Renal pelvis (tissue), 4 donors: Measurements from ENCODE around the gene PRDM16. TPM values are rescaled to one million over a fixed set of nuclear protein-coding genes. Genes with fewer than 3 reads are reported as not detected.
"Not testable (repeated sequence)": the region's sequence is repeated elsewhere in the genome, so short reads cannot be mapped to it uniquely, and the experiment has no call there.

Source experiments
- DNase-seq: peaks from one replicate; pipeline ENCODE4 v3.0.0-alpha.2; 2013
- polyA plus RNA-seq, 3 donors: library from polyadenylated mRNA; unstranded; fragments of 120-200 nt; gene quantifications; one replicate each; pipeline ENCODE4 v1.2.1, GENCODE V29; 2013; ENCODE audit not compliant: insufficient read length in 3 of 3

The PRDM16 gene
- polyA plus RNA-seq, 3 donors = 7.2 to 9.6 (median 9.3) TPM

DNA sequence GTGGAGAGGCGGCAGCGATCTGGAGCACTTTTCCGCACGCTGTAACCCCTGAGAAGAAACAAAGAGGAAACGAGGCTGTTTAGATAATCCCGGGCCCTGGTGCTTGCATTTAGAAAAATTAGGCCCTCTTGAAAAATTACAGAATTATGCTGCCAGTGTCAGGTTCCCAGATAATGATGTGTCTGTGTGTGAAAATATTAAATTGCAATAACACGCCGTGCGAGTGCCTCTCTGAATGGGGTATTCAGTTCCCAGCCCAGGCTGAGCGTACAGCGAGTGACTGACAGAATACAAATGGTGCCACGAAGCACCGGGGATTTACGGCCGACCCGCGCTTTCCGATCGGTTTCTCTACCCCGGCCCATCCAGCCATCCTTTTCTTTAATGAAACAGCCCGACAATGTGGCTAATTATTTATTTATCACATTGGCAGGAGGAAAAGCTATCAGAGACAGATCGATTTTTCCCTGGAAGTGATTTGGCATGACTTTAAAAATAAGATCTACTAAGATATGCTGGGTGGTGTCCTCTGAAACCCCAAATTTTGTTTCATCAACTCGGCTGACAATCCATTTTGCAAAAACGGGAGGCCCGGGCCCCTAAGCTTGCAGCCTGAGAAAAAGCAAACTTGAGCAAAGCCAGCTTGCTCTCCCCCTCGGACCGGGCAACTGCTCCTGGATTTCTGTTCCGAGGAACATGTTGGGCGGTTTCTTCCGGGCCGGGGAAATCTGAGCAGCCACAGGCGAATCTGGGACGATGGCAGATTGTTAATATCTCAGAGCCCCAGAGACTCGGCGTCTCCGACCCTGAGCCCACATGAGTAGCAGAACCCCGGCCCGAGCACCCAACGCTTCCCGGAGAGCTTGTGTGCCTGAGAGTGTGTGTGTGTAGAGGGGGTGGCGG, 11.3 kb downstream of the PRDM16 start:
- no peak for DNase-seq

DNA sequence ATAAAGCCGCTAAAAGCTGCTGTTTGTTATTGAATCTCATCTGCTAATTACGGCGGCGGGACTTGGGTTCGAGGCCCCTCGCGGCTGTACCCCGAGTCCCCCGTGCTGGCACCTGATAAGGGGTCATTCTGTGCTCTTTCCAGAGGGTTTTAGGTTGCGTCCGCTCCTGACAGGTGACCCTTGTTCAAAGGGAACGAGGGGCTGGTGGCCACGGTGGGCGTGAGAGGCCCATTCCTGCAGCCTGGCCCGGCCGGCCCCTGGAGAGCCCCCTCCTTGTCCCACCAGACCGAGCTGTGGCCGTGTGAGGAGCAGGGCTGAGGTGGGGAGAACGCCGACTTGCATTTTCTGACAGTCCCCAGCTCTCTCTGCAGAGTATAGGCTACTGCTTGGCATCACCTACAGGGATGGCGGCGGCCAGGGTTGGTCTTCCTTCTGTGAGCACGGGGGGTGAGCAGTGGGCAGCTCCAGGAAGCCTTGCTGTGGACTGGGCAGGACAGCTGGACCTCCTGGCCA, 12.2 kb downstream of the PRDM16 start:
- no peak for DNase-seq

DNA sequence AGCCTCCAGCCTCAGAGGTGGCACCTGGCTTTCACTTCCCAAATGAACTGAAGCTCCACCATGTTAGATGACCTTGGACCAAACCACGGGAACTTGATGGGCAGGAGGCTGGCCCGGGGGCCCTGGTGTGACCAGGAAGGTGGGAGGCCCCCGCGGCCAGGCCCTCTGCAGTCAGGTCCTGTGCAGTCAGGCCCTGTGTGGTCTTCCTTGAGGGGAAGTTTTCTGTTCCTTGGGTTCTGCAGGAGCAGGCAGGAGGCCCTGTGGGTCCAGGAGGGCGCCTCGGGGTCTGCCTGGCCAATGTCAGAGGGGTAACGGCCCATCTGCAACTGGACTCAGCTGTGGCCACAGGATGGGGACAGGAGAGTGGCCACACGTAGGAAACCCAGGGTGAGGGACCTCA, 13.0 kb downstream of the PRDM16 start:
- no peak for DNase-seq

DNA sequence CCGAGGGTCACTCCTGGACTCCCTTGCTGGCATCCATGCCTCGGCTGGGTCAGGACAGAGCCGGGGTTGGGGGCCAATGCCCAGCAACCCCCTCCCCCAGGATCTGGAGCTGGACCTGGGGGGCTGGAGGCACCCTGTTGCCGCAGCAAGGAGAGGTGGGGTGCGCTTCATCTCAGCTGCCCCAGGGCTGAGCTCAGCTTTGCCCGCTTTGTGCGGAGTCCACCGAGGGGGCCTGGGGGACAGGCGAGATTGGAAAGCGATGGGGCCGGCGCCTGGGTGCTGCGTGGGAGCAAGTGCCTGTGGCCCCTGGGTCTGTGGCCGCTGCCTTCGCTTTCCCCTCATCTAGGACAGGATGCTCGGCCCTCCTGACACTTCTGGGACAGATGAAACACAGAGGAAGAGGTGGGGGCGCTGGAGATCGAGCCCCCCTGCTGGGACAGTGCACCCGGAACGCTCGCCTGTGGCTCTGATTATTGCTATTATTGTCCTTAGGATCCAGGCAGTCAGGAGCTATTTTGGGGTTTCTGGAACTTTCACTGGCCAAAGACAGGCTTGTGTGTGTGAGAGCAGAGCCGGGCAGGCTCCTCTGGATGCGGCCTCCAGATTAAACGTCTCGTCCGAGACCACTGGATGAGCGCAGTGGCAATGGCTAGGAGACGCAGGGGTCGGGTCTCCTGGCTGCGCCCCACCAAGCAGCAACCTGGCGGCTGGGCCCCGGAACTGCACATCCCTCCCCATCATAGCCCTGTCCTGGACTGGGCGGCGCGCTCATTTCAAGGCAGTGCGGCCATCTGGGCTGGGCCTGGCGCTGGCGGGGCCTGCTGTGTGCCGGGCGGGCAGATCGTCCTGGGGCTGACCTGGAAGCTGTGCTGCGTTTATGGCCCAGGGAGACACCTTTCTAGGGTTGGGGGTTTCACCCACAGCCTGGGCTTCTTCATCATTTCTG, 13.8 kb downstream of the PRDM16 start:
- DNase-seq = no peak

DNA sequence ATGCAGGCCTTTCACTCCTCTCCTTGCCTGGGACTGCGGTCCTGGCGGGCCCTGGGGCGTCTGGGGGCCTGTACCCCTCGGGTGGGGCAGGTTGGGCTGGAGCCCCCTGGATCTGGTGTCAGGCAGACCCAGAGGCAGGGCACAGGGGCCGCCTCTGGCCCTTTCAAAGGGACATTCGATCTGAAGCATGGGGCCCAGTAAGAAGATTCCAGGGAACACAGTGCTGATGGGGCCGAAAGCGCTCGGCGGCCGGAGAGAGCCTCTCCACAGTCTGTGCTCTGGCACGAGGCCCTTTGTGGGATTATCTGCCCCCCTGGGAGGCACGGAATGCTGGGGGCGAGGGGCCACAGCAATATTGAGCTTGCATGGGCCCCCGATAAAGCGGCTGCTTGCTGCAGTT, 15.2 kb downstream of the PRDM16 start:
- DNase-seq = no peak

DNA sequence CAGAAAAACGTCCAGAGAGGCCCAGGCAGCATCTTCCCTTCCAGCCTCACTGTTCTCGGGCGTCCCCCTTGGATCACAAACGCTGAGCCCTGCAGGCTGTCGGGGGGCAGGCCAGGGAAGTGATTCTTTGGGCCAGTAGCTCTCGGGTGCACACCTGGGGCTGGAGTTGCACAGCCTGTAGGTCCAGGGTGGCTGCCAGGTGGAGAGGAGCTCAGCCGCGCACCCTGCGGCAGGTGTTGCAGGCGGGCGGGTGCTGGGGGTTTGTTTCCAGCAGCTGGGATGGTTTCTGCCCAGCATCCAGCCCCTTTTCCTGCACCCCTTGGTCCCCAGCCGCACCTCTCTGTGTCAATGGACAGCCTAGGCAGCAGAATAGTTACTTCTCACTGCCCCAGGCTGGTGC, 15.7 kb downstream of the PRDM16 start:
- no peak for DNase-seq

DNA sequence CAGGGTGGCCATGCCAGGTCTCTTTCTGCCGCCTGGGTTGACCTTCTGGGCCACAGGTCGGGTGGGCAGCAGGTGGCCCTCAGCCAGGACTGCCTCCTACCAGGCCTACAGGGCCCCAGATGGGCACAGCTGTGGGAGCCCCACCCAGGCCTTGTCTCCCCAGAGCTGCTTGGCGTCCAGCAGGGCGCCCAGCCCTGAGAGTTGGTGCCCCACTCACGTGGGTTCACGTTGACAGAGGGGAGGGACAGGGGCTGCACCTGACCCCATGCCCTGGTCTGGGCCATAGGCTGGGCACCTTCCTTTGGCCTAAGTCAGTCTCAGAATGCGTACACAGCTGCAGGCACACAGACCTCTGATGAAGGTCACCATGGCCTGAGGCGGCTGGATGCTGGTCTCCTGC, 16.7 kb downstream of the PRDM16 start:
- no peak for DNase-seq

DNA sequence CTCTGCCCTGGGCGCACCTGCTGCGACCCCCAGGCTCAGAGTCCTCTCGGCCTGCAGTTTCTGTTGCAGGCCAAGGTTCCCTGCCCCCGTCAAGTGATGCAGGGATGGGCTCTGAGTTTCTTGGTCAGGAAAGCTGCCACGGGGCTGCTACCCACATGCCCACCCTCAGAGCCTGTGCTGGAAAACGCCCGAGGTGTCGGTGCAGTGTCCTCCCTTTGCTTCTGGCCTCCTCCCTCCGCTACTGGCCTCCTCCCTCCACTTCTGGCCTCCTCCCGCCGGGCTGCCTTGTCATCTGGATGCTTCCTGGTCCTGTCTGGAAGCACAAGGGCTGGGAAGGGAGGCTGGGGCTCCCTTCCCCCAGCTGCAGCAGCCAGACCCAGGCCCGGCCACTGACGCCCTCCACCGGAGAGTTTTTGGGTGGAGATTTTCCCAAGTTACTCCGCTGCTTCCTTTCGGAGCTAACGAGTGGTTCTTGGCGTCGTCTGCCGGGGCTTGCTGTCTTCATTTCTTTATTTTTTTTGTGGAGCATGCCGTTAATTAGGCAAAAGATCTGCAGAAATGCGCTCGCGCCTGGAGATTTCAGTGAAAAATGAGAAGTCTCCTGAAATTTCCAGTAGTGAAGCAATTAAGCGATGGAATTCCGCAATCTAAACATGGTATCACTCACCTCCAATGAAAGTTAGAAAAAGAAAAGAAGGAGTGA, 17.4 kb downstream of the PRDM16 start:
- no peak for DNase-seq

DNA sequence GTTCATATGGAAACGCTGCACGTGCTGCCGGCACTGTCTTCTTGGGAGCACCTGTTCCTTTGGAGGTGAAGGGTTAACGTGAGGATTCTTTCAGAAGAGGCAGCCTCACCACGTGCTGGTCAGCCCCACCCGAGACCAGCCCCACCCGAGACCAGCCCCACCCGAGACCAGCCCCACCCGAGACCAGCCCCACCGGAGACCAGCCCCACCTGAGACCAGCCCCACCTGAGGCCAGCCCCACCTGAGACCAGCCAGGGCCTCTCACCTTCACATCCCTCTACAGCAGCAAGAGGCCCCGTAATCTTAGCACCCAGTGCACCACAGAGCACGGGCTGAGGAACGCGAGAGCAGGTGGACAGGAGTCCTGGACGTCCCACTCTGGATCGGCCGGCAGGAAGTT, 18.0 kb downstream of the PRDM16 start:
- DNase-seq = no peak

DNA sequence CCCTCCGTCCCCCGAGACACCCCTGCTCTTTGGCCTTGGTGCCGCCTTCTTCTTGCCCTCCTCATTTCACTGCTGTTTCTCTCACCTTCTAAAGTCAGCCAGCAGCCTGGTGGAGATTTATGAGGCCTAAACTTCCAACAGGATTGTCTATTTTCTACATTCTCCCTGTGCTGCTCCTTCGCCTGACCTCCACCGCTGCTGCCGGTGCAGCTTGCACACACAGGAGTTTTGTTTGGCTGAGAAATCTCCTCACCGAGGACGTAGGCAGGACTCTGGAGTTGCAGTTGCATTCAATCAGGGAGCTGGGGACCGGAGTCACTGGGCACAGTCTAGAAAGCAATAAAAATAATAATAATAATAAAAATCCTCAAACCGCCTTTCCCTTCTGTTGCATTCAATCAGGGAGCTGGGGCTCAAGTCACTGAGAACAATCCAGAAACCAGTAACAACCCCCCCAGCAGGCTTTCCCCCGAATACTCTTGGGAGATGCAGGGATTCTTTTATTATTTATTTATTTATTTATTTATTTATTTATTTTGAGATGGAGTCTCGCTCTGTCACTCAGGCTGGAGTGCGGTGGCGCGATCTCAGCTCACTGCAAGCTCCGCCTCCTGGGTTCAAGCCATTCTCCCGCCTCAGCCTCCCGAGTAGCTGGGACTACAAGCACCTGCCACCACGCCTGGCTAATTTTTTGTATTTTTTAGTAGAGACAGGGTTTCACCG, 19.1 kb downstream of the PRDM16 start:
- not testable (repeated sequence) for DNase-seq

DNA sequence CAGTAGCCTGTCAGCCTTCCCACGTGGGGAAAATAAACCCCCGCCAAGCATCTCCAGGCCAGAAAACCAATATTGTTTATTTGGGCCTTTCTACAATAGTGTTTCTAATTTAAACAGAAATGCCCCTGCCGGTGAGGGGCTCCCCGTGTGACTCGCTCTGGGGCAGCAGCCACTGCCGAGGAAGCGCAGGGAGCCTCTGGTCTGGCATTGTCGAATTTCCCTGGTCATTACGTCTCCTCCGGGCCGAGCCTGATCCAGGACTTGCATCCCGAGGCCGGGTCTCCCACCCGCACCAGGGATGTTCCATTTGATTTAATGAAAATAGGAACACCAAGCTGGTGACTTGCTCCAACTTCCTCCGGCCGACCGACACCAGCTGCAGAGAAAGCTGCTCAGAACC, 20.5 kb downstream of the PRDM16 start:
- no peak for DNase-seq

DNA sequence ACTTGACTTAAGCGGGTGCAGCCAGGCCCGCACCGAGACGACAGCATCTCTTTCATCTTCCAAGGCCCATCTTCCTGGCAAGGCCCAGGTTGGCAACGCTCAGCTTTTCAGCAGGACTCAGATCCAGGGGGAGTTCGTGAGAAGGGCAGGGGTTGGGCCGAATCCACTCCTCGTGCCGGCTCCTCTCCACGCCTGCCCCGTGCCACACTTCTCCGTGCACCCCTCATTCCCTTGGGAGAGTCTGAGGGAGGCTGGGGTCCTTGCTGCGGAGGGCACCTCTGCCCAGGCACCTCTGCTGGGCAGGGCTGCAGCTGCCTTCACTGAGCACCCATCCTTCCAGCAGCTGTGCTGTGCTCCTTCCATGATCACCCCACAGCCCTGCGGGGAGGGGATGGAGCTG, 22.3 kb downstream of the PRDM16 start:
- DNase-seq = no peak

DNA sequence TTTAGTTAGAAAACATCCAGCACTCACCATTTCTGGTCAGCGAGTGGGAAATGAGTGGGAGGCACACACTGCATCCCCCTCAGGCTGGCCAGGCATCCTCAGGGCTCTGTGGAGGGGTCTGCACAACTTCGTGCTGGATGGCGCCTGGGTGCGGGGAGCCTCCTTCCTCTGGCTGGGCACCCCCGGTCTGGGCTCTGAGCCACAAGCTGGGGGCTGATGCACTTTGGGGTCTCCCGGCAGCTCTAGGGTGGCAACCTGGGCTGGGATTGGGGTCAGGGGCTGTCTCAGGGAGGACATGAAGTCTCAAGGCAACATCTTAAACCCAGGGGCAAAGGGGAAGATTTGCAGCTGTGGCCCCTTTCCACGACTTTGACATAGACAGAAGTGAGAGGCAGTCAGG, 23.5 kb downstream of the PRDM16 start:
- no peak for DNase-seq

DNA sequence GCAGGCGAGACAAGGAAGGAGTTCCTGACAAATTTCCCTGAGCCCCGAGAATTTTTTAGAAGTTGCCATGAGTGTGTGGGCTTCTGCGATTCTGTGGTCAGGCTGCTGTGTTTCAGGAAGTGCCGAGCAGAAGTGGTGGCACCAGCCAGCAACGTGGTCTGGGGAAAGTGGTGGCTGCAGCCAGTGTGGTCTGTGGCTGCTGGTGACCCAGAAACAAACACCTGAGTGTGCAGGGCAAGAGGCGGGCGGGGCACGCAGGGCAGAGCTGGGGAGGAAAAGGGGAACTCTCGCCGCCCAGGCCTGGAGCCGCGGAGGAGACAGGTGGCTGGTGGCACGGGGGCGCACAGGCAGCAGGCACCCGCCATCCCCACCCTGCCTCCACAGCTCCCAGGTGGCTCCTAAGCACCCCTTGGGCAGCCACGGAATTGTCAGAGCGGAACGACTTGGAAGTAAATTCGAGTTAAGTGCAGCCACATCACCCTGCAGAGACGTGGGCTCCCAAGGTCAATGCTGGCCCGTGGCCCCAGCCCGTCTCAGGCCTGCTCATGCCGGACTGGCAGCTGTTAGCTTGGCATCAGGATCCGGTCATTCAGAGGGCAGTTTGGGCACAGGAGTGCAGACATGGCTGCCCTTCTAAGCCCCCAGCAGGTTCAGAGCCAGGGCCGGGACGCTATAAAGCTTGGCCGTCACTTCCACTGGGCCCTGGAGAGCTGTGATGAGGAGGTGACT, 25.1 kb downstream of the PRDM16 start:
- no peak for DNase-seq

DNA sequence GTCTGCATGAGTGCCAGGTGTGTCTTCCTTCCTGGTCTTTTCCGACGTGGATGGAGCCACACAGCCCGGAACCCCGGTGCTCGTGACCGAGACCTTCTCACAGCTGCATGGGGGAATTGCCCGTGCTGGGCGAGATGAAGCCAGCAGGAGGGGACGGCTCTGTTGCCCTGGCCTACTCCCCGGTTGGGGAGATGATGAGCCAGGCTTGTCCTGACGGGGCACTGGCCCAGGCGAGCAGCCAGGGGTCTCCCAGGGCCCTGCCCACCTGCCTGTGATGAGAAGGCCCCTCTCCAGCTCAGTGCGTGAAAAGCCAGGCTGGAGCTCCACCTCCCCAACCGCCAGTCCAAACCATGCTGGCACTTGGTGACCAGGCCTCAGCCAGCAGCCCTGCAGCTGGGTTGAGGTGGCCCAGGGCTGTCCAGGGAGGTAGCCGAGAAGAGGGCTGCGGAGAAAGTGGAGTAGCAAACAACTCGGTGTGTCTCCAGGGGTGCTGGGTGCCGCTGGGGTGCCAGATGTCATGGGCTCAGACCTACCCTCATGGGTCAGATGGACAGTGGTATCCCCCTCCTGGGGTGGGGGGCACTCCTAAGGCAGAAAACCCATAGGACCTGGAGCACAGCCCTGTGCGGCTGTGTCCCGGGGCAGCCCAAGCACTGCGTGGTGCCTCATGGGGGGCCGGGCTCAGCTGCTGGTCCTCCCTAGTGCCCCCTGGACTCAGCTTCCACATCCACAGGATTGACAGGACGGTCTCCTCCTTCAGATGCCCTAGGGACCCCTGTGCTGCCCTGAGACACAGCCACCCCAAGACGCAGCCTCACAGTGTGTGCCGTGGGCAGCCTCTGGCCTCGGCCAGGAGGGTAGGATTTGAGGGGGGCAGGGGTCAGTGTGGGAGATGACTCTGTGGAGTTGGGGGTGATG, 26.1 kb downstream of the PRDM16 start:
- DNase-seq = no peak

DNA sequence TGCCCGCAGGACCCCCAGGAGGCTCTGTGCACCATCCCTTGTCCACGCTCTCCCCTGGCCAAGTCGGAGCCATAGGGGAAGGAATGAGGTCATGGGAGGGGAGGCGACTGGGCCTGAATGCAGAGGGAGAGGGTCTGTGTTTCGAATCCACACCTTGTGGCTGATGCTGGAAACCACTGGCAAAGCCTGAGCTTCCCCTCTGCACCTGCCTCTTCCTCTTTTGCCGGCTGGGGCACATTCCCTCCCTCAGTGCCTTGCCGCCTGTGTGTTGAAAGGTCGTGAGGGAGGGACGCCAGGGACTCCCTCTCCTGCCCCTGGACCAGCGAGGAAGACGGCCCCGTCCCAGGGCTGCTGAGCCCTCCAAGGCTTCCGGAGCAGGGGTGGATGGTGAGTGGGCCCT, 27.3 kb downstream of the PRDM16 start:
- no peak for DNase-seq

DNA sequence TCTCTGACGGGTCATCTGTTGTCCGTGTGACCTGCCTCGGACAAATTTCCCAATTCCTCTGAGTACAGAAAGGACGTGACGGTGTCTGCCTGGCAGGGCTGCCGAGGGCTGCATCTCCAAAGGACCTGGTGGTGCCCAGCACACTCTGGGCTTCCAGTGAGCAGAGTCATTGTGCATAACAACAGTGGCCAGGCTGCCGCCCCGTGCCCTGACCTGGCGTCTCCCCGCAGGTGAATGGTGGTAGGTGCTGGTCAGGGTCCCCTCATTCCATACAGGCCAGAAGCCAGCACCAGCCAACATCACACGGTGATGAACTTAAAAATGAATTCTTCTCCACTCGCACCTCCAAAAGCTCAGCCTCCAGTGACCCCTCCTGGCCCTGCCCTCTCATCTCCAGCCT, 28.2 kb downstream of the PRDM16 start:
- no peak for DNase-seq

DNA sequence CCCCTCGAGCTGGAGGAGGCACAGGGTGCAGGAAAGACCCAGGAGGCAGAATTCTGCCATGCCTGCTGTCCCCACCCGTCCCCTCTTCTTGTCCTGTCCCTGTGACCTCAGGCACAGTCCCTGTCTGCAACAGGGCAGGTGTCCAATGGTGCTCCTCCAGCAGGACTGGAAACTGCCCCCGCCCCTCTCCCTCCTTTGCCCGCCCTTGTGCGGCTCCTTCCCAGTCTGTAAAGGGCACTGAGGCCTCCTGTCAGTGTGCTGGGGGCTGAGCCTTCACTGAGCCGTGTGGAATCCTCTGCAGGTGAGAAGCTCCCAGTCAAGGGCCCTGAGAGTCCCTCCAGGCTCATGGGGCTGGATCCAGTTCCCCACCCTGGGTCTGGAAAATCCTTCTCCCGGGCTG, 28.9 kb downstream of the PRDM16 start:
- no peak for DNase-seq

DNA sequence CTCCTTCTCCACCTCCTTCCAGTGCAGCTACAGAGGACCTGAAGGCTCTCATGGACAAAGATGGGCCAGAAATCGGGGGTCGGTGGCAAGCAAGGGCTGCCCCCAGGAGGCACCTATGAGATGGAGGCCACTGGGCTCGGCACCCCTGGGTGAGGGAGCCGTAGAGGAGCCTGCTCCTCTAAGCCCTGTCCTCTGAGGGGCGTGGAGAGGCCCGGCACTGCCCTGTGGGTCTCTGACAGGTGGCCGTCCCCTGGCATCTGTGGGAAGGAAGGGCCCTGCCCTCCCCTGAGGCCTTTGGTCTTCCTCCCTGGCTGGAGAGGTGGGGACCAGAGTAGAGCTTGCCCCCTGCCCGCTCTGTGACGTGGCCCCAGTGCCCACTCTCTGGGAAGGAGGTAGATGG, 30.9 kb downstream of the PRDM16 start:
- DNase-seq = no peak
